GM21390 (cell line): Measurements from ENCODE around the gene UBFD1.
"Not testable (repeated sequence)": the region's sequence is repeated elsewhere in the genome, so short reads cannot be mapped to it uniquely, and the experiment has no call there.

Source experiments
- ATAC-seq: cut with Tn5 transposase; IDR thresholded peaks from one replicate; pipeline ENCODE4 v1.9.1; 2021; ENCODE audit not compliant: unreplicated experiment

UBFD1 gene

GRCh38 chr16:23556881-23557778 is at the start of gene UBFD1, which contains the start of gene EARS2:
Gene UBFD1 (plus strand): TSS chr16:23557727. CDS start chr16:23557743, 16 bp downstream.
Gene EARS2 (minus strand): TSS chr16:23557350. CDS start chr16:23557343, 7 bp downstream.
- peak; percentile 87 for ATAC-seq

- ATAC-seq = no peak
Measured at GRCh38 chr16:23508589-23509440, 48.7 kb upstream of the UBFD1 start.

- no peak for ATAC-seq
Measured at GRCh38 chr16:23509441-23509754, 48.1 kb upstream of the UBFD1 start.

GRCh38 chr16:23509782-23510163 is 47.8 kb upstream of the UBFD1 start:
- ATAC-seq = no peak

GRCh38 chr16:23510164-23510914 is 47.2 kb upstream of the UBFD1 start, which contains the start of gene GGA2:
Gene GGA2 (minus strand): TSS chr16:23510494. CDS start chr16:23510411, 83 bp downstream.
- peak; percentile 78 for ATAC-seq

- not testable (repeated sequence) for ATAC-seq
Measured at GRCh38 chr16:23510915-23511270, 46.6 kb upstream of the UBFD1 start.

GRCh38 chr16:23511731-23512130 is 45.8 kb upstream of the UBFD1 start:
- ATAC-seq = no peak

GRCh38 chr16:23512168-23512695 is 45.3 kb upstream of the UBFD1 start:
- no peak for ATAC-seq

GRCh38 chr16:23514381-23515152 is 43.0 kb upstream of the UBFD1 start:
- no peak for ATAC-seq

GRCh38 chr16:23515881-23516280 is 41.6 kb upstream of the UBFD1 start:
- no peak for ATAC-seq

- no peak for ATAC-seq
Measured at GRCh38 chr16:23516366-23517137, 41.0 kb upstream of the UBFD1 start.

- peak; percentile 61 for ATAC-seq
Measured at GRCh38 chr16:23518435-23518891, 39.1 kb upstream of the UBFD1 start.

- no peak for ATAC-seq
Measured at GRCh38 chr16:23519282-23519681, 38.2 kb upstream of the UBFD1 start.

- no peak for ATAC-seq
Measured at GRCh38 chr16:23520500-23520899, 37.0 kb upstream of the UBFD1 start.

GRCh38 chr16:23521037-23521743 is 36.3 kb upstream of the UBFD1 start:
- ATAC-seq = no peak

GRCh38 chr16:23521965-23522364 is 35.6 kb upstream of the UBFD1 start:
- ATAC-seq = no peak

GRCh38 chr16:23523321-23523720 is 34.2 kb upstream of the UBFD1 start:
- no peak for ATAC-seq

- ATAC-seq = no peak
Measured at GRCh38 chr16:23523876-23524385, 33.6 kb upstream of the UBFD1 start.
